Activated CD8-positive, alpha-beta memory T cell treated with anti-CD3 and anti-CD28 coated beads for 48 hours (primary cell): ENCODE measurements around the gene HHLA2.

ENCODE experiments used
- DNase-seq, 3 experiments: peaks; one replicate each; pipeline ENCODE4 v3.0.0-alpha.2; 2020; ENCODE audit warnings: low read depth in 2 of 3, low spot score in 2 of 3

HHLA2 gene

DNA sequence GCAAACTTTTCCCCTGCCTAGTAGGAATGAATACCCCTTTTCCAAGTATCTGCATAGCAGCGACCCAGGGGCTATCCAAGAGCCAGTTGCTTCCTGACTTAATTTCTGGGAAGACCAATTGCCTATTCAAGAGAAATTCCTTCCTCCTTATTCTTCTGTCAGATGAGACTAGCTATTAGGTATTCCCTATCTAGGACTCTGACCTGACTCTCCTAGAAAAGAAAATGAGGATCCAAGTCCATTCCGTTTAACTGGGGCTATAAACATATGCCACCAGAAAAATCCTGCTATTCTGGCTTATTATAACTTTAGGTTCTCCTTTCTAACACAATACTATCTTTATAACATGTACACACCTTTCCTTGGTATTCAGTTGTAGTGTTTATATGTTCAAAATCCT lies 1.7 kb downstream of the HHLA2 start:
- DNase-seq = no peak

DNA sequence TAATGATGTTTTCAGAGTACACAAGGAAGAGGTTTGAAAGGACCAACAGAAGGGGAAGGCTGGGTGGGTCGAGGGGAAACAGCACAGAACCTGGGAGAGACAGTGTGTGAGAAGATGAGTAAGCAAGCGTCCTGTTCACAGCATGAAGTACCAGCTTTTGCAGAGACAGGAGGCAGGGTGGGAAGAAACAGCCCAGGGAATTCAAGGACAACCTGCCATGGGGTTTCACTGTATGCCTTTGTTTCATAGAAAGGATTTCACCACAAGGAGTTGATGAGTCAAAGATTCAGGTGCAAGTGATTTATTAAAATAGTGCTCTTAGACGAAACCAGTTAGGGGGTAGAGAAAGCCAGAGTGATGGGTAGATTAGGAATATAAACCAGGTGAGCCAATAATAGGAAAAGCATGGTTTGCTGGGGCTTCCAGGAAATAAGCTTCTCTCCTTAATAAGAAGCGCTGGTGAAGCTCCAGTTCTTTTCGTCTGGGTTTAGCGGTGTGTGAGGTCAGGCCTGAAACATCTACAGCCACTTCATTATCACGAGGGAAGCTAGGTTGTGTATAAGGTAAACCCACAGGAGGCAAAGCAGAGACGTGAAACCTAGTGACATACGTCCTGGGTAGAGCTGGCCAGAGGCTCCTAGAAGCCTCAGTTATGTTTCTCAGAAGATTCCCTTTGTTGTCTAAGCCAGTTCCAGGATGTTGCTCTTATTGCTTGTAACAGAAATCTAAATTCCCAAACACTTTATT lies 3.9 kb downstream of the HHLA2 start:
- DNase-seq = no peak

DNA sequence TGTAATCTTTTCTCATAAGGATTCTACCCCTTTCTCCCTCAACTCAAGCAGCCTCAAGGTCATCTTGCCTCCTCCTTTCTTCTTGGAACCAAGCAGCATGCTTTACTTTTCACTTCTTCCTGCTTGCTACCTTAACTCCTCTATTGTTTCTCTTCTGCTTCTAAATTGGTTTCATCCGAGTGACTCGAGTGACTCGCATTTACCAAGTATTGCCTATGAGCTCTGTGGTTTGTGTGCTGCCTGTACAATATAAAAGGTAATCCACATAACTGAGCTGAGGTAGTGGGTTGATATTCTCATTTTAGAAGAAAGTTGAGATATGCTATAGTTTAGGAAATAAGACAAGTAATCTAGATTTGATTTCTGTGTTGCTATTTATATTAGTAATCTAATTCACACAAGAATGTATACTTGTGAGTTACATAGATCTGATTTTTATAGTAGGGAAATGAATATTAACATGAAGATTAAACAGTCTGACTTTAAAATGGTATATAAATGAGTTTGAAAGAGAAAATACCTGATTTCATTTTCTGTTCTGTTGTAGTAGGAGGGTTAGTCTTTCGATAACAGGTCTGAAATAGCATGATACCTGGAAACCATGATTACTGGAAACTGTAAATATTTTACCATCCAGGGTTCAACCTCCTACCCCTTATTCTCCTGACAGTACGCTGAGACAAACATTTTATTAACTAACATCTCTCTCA lies 5.5 kb downstream of the HHLA2 start:
- DNase-seq = no peak

DNA sequence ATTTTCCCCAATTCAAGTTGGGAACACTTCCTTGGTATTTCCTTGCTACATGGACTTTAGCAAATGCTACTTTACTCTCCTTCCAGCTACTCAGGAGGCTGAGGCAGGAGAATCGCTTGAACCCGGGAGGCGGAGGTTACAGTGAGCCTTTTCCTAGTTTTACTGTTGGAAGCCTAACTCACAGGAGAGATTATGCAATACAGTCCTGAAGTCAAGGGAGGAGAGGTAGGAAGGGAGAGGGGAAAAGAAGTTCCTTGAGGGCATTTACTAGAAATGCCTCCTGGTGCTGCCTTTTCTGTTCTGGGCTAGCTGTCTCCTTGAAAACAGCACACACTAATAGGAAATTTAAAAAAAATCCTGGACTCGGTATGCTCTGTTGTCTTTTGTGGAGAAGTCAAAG lies 6.2 kb downstream of the HHLA2 start:
- DNase-seq = no peak

DNA sequence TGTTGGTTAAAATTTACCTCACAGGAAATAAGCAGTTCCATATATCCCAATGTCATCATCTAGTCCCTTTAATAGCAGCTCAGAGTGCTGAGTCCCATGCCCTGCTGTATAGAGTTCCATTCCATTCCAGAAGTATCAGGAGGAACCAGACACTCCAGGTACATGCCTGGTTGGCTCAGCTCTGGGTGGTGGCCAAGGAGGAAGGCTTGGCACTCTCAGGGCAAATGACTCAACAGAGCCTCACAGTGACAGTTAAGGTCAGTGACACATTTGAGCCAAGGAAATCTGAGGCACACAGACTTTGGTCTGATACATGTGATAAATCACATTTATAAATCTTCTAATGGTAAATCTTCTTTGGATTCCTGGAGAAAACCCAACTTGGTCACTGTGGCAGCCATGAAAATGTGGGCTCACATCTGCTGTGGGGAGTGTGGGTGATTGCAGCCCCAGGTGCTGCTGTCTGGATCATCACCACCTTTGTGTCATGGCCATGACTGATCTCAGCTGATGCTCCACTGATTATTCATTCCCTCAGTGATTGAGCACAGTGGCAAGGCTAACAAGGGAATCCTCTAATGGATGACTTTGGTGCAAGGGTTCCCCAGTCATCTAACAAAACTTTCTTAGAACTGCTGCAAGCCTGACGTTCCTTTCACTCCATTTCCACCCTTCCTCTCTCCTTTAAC lies 9.3 kb downstream of the HHLA2 start:
- DNase-seq = no peak

DNA sequence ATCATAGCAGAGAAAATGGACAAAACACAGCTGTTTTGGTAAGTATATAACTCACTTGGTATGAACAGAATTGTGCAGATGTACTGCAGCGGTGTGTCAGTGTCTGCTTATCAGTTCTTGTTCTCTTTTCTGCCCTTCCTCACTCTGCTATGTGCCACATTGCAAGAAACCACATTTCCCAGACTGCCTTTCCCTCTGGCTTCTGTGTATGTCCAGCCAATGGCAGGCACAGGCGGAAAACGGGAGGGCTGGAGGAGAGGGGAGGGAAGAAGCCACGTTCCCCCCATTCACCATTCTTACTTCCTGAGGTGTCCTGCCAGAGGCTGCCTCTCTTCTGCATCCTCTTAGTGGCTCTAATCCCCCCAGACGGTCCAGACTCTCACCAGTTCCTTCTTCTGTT lies 15.4 kb downstream of the HHLA2 start:
- DNase-seq = no peak

DNA sequence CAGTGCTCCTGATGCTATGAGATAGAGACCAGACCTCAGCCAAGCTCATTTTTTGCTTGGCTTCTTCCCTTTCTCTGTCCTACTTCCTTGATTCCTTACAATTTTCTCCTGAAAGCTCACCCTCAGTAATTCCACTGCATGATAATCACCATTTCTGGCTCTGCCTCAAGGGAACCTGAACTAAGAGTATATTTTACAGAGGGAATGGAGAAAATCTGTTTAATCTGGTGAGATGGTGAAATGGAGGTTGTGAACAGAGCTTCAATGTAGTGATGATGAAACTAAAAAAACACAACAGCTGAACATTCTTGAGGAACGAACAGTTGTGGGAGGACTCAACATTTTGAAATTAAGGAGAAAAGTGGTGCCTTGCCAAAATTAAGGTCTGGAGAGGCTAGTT lies 16.3 kb downstream of the HHLA2 start:
- DNase-seq = no peak

DNA sequence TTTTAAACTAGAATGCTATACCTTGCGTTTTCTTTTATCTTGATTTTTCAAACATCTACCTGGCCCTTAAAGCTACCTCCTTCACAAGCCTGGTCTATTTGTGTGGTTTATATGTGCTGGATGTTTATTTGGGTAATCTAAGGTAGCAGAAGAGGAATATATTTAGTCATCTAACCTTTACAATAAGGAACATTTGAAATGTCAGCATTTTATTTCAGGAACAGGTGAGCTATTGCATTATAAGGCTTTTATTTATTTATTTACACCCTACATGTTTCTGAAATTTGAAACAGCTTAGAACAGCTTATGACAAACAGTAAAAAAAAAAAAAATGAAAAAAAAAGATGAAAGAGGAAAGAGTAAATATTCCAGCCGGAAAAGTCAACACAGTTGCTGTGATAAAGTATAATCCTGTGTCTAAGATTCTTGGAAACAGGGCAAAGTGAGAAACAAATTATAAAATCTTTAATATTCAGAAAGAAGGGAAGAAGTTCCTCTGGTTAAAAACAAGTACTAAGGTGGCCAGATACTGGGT lies 19.5 kb downstream of the HHLA2 start:
- DNase-seq = no peak

DNA sequence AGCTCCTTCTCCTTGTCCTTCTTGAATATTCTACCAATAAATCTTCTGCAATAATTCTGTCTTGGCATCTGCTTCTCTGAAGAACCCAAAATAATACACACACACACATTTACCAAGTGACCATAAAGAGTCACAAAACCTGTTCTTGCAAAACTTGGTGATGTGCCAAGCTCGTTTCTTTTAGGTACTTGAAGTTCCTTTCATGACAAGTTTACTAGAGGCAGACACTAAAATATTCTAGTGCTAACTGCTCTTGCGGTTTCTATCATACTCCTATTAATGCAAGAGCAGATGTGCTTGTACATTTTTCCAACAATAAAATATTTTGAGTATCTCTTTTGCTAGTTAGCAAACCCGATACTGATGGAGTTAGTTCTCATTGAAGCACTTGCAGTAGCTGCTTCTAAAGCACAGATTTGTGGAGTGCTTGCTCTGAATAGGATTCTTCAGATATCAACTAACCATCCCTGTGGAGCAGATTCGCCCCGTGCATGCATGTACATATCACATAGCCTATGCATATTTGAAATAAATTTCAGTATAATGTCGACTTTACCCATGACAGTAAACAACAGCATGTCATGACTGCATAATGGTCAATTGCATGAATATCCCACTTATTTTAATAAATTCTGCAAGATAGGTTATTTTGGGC lies 23.2 kb downstream of the HHLA2 start:
- no peak for DNase-seq

DNA sequence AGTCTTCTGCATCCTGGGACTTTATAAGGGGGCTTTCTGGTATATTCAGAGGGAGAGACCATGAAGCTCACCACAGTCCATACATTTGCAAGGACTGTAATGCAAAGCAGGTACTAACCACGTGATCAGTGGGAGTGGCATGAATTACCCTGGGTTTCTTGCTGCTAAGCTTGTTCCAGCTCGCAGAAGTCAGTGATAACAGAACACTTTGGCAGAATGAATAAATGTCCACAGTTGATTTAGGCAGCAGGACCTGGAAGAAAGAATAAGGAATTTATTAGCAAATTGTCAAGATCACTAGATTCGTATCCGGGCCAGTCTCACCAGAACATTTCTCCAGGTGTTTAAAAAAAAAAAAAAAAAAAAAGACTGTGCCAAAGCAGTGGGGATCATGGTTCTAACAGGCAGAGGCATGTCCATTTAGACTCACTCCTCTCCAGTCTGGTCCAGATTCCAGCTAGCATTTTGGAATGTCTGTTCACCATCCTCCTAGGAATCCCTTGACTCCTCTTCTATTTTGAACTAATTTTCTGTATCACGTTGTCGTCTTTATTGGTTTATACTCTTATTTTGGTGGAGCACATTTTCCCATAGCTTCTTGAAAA lies 24.5 kb downstream of the HHLA2 start:
- no peak for DNase-seq

DNA sequence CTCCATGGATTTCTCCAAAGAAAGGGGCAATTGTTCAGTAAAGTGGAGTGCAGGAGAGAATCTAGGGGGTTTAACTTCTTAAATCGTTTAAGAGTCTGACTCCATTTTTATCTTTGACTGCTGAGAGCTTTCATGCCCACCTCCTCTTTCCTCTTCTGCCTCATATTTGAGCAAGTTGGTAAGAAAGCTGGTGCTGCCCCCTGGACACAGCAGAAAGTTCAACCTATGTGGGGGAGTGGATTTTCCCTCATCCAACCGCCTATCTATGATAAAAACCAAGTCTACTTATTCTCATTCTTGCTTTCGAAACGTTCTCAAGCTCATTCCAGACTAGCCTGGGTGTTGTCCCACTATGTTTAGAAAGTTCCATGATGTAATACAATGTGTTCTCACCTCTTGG lies 26.0 kb downstream of the HHLA2 start:
- no peak for DNase-seq

DNA sequence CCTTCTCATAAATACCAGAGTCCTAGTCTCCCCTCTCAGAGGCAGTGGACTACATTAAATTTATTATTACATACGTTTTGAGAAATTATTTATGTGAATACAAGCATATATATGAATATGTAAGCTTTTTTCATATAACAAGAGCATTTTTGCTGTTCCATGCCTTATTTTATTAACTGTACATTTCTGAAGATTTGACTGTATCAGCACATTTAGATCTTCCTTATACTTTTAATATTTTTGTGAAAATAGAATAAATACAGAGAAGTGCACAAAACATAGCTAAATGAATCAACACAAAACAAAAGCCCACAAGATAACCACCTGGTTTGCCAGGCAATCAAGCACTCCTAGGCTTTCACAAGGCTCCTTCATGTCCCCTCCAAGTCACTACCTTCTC lies 27.8 kb downstream of the HHLA2 start:
- no peak for DNase-seq

DNA sequence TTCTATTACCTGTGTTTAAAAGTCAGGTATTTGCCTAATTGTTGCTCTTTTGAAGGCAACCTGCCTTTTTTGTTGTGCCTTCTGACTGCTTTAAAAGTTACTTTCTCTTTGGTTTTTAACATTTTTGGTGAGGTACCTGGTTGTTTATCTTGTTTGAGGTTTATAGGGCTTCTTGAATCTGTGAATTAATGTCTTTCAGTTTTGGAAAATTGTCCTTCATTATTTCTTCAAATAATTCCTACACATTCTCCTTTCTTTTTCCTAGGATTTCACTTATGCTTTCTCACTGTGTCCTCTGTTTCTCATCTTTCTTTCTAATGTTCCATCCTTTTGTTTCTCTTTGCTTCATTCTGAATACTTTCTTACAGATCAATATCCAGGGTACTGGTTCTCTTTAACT lies 30.8 kb downstream of the HHLA2 start:
- no peak for DNase-seq

DNA sequence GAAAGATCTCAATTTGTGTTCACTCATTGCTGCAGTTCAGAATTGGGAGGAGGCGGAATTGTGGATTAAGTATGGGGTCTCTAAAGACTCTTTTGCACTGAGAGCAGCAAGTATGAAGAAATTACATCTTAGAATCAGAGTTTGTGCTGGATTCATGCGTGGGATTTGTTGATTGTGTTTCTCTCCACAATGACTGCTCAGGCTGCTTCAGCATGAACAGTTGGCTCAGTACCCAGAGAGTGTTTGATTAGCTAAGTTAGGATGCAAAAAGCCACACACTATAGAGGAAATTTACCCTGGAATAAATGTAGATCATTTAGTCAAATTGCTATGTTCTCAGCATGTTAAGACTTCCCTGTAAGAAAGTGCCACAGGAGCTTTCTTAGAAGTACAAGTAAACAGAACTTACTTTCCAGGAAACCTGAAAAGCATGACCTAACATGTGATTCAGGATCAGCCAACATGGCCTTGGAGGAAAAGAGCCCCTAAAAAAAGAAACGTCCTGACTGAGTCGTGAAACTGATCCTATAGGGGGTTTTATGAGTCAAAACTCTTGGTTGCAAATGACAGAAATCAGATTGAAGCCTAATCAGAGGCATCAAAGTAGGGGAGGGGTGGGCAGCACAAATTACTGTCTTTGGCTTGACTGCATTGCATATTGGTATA lies 32.6 kb downstream of the HHLA2 start:
- DNase-seq = no peak

DNA sequence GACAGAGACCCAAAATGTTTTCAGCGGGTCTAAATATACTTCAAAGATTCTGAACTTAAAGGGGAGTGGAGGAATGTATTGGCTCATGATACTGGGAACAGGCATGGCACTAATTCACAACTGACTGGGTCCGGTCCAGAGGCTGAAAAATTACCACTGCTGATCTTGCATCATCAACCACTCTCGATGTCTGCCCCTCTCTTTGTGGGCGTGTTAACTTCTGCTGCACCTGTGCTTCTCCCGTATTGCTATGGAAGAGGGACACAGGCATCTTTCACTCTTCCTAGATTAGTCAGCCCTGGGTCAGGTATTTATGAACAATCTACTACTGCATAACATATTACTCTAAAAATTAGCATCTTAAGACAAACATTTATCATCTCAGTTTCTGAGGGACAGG lies 33.2 kb downstream of the HHLA2 start:
- DNase-seq = no peak

DNA sequence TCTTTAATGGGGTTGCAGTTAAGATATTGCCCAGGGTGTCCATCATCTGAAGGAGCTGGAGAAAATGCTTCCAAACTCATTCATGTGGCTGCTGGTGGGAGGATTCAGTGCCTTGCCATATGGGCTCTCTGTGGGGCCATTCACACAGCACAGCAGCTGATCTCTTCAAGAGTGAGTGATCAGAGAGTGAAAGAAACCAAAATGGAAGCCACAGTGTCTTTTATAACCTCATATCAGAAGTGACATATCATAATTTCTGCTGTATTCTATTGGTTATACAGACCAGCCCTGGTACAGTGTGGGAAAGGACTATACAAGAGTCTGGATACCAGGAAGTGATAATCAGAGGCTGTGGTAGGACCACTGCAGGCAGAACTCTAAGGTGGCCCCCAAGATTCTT lies 33.6 kb downstream of the HHLA2 start:
- DNase-seq = no peak

DNA sequence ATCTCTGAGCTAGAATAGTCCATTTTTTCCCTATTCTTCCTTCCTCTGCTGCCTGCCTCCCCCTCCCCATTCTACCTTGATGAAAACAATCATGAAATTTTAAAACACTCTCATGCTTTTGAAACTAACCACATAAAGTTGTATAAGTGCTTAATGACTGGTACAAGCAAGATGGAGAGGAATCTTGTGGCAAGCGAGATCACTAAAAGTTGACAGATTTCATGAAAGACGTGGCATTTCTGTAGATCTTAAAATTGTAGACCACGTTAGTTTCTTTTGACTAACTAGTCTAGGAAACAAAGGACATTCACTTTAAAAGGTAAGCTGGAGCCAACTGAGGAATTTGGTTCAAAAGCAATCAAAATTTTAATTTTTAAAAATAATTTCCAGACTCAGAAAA lies 35.4 kb downstream of the HHLA2 start:
- DNase-seq = no peak

DNA sequence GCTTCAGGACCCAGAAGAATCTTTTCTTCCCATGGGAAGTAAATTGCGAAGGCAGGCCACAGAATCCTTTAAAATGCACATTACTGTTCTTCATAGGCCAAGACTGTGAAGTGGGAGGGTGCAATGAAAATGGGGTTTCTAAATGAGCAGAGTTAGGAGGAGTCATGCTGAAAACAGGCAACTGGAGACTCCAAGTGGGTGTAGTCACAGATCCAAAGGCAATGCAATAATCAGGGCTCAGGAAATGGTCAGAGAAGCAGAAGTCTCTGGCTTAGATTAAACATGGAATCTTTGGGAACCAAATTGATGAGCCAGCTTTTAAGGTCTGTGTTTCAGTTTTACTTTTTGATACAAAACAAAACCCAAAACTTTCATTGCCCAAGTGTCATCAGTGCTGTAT lies 37.6 kb downstream of the HHLA2 start:
- DNase-seq = no peak

DNA sequence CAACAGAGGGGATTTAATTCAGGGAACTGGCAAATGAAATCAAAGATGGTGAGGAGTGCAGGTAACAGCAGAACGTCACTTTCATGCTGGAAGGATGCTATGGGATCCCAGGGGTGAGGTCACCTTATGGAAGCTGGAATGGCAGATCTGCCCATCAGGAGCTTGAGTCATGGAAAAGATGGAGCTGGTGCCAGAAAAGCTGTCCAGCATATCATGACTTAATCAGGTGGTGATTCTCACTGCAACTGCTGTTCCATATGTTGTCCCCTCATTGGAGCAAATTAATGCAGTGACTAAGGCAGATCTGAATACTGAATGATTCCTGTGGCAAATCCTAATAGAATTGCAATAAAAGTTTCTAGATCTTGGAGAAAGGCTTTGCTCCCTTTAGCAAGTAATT lies 38.4 kb downstream of the HHLA2 start:
- DNase-seq = no peak

DNA sequence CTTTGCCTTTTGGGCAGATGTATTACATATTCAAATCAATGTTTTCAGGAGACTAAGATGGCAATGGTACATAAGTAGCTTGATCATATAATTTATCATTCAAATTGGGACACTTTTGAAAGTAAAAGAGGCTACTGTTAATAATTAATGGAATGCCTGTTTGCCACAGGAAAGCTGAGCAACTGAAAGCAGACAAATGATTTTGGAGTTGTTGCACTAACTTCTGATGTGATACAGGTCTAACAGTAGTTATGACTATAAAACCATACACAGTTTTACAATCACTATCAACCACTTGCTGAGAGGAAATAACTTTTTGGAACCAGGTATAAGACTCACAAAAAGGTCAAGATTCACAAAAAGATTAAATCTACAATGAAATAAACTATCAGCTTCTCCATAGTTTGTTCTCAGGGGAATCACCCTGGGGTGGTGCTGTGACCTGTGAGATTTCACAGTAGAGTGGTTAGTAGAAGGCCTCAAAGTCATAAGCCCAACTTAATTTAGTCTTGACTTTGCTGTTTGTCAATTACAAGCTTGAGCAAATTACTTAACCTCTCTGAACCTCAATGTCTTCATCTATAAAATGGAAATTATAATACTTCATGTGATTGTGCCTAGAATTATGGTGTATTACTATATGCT lies 42.7 kb downstream of the HHLA2 start:
- no peak for DNase-seq
